ENCODE data around the gene RGS12.
A peak's percentile ranks its signal among the peaks of the same experiment; 100 is the strongest.

RGS12 gene

GRCh38 chr4:3283916-3284315, 8.9 kb upstream of the RGS12 start:
- no peak for DNase-seq (ENCODE audit: low spot score)

DNA sequence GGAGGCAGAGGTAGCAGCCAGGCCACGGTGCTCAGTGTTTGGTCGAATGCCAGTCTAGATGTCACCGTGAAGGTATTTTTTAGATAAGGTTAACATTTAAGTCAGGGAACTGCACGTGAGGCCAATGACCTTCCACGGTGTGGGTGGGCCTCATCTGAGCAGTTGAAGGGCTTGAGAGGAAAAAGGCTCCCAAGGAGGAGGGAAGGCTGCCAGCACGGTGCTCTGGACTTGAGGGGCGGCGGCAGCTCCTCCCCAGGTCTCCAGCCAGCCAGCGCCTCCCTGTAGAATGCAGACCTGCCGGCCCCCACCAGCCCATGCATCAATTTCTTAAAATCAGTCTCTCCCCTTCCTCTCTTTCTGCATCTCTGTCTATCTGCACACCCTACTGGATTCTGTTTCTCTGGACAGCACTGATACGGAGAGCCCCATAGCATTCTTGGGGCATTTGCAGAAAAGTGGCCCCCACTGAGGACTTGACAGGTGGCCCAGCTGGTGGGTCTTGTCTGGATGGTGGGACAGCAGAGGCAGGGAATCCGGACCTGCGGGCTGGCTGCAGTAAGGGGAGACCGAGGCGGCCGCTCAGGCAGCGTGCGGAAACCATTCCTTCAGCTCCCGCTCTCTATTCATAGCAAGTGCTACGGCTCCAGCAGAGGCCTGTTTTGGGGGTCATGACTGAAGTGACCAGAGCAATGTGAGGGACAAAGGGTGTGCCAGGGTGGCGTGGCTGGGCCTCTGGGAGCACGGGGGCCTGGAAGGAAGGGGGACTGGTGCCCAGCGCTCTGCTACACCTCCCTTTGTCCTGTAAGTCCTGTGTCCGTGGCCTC, 7.9 kb upstream of the RGS12 start:
- no peak for DNase-seq (ENCODE audit: low spot score)

GRCh38 chr4:3285558-3286334, 7.1 kb upstream of the RGS12 start:
- no peak for DNase-seq (ENCODE audit: low spot score)

- no peak for DNase-seq (ENCODE audit: low spot score)
Measured at GRCh38 chr4:3286335-3287175, 6.3 kb upstream of the RGS12 start.

DNA sequence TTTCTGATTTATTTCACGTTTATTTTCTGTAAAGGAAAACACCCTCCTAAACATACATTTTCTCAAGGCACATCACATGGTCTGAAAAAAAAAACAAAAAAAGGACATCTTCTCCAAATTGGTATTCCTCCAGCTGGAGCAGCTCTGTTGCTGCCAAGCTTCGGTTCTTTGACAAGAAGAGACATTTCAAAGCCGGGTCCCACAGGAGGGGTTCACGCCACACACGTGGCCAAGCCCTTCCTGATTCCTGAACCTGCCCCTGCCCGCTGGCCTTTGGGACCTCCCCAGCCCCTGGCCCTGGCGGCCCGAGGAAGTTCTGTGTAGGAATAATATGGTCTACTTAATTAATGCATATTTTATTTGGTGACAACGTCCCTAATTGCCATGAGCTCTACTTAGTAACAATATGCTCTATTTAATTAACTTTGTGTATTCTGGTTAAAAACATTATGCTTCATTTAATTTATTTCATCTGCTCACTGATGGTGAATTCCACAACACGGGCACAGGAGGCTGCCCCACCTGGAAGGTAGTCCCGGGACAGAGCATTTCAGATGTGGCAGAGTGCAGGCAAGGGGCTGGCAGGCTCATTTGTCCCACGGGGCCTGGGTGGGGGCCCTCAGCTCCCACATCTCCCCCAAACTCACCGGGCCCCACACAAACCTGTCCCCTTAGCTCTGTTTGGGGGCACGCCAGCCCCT, 5.4 kb upstream of the RGS12 start:
- no peak for DNase-seq (ENCODE audit: low spot score)

GRCh38 chr4:3287972-3288570, 4.8 kb upstream of the RGS12 start:
- no peak for DNase-seq (ENCODE audit: low spot score)

DNA sequence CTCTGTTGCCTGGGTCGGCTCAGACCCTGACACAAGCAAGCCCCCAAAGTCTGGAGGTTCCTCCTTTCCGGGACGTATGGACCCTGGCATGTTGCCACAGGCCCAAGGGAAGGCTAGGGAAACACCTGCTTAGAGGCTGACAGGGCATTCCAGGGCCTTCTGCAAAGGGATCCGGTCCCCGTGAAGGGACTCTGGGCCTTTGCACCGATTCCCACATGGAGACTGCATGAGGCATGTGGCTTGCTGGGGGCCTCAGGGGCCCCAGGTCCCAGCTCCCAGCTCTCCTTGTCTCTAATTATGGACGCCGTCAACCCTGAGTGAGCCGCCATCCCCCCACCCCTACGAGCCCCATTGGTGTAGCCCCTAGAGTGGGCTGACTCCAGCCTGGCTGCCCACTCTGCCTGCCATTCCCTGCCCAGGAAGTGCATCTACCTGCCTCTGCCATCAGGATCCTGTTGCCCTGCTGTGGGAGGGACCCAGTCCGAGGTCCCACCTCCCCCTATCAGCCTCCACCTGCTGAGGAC, 4.2 kb upstream of the RGS12 start:
- DNase-seq (ENCODE audit: low spot score) = no peak

- no peak for DNase-seq (ENCODE audit: low spot score)
Measured at GRCh38 chr4:3290476-3290875, 2.3 kb upstream of the RGS12 start.

DNA sequence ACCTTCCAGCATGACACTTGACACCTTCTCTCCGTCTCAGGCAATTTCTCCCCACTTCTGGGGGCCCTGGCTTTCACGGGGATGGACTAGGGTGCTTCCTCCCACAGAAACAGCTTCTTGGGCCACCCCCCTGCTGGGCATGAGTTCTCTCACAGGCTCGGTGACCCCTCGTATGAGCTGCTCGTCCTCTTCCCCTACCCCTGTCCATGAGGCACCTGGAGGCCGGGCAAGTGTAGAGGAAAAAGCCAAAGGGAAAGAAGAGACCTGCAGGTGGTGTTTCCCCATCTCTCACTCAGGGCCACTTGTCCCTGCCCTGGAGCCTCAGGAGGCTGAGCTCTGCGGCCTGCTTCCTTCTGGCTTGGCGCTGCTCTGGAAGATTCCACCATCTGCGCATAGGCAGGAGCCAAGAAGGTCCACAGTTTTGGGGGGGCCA, 1.9 kb upstream of the RGS12 start:
- no peak for DNase-seq (ENCODE audit: low spot score)

DNA sequence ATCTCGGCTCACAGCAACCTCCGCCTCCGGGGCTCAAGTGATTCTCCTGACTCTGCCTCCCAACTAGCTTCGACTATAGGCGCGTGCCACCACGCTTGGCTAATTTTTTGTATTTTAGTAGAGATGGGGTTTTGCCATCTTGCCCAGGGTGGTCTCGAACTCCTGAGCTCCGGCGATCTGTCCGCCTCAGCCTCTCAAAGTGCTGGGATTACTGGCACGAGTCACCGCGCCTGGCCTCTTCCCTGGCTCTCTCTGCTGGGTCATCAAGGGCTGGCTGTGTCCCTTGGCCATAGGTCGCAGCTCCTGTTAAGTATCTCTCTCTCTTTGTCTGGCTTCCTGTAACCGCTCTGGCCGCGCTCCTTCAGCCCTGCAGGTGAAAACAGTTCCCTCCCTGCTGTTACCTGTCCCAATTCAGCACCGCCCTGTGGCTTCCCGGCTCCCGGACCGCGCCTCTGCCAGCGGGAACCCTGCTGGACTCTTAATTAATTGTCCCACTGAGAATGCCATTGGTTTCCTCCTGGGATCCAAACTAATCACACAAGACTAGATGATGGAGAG, 1.3 kb upstream of the RGS12 start:
- no peak for DNase-seq (ENCODE audit: low spot score)

GRCh38 chr4:3291969-3292570, 751 bp upstream of the RGS12 start:
- DNase-seq (ENCODE audit: low spot score) = peak; percentile 74

DNA sequence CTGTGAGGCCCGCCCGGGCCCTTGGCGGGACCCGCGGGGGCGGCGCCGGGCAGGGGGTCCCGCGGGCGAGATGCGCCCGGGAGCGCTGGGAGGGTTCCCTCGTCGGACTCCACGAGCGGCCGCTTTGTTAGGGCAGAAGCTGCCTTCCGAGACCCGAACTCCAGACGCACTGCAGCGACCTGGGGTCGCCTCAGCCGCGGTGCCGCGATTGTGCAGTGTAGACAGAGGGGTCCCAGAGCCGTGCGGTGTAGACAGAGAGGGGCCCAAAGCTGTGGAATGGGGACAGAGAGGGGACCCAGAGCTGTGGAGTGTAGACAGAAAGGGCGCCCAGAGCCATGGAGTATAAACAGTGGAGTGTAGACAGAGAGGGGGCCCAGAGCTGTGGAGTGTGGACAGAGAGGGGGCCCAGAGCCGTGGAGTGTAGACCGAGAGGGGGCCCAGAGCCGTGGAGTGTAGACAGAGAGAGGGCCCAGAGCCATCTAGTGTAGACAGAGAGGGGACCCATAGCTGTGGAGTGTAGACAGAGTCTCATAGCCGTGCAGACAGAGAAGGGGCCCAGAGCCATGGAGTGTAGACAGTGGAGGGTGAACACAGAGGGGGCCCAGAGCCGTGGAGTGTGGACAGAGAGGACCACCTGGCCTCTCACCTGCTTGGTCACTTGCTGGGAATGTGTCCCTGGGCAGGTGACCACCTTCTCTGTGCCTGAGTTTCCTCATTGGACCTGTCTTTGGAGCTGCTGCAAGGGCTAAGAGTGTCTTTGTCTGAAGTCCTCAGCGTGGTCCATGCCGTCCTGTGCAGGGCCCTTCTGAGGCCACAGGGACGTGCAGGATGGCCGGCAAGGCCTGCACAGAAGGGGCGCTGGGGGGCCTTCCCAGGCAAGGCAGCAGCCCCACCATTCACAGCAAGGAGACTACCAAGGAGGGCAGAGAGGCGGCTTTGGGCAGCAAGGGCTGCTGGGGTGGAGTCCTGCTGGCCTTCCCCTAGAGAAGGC, 875 bp downstream of the RGS12 start:
- DNase-seq (ENCODE audit: low spot score) = peak; percentile 33

DNA sequence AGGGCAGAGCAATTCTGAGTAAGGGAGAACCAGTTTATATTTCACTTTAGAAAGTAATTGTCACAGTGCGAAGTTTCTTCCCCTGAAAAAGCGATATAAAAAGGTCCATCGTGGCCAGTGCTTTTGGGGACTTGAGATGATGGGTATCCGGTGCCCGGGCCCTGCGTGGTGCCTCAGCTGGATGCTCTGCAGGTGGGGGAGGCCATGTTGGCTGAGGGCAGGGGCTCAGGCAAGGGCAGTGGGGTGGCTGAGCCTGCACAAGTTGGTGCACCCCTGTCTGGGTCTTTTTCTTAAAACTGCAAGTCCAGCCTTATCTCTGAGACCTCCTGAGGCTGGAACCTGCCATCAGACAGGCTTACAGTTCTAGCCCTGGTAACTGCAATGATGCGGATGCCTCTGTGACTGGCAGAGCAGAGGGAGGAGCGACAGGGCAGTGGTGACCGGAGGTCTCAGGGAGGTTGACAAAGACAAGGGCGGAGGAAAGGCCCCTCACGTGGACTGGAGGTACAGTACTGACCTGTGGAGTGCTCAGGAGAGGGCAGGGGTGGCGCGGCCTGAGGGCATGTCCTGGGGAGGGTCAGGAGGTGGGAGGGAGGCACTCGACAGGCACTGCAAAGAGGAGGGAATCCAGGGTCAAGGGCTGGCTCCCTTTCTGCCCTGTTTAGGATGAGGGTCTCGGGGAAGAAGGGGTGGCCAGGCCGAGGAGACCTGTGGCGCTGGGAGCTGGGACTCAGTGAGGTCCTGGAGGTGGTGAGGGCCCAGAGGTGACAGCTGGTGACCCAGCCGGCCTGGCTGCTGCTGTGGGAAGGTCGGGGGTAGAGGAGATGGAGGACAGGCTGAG, 1.8 kb downstream of the RGS12 start:
- DNase-seq (ENCODE audit: low spot score) = no peak

DNA sequence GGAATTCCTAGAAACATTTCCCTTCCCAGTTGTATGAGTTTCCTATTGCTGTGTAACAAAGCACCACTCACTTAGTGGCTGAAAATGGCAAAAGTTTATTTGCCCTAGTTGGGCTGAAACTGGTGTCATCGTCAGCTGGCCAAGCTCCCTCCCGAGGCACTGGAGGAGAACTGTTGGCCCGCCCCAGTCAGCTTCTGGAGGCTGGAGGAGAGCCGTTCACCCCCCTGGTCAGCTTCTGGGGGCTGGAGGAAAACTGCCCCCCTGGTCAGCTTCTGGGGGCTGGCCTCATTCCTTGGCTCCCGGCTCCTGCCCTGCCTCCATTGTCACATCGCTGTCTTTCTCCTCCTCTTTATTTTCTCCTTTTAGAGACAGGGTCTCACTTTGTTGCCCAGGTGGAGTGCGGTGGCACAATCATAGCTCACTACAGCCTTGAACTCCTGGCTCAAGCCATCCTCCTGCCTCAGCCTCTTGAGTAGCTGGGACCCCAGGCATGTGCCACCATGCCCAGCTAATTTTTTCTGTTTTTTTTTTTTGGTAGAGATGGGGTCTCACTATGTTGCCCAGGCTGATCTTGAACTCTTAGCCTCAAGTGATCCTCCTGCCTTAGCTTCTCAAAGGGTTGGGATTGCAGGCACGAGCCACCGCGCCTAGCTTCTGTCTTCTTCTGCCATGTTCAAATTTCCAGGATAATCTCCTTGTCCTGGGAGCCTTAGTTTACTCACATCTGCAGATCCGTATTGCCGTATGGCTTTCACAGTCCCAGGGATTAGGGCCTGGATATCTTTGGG, 3.2 kb downstream of the RGS12 start:
- DNase-seq (ENCODE audit: low spot score) = no peak

DNA sequence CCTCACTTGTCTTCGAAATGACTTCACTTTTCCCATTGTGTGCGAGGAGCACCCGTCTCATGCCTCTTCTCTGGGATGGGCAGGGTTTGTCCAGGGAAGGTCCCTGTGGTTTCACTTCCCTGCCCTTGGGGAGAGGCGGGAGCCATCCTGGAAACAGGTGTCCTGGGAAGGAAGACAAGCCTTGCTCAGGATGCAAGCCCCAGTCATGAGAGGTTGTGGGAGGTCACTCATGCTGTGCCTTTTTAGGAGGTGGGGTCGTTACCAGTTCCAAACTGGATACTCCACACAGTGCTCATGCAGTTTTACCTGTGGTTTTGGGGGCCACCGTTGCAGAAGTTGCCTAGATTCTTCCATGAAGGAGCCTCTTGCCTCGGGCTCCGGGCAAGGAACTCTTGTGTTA, 3.8 kb downstream of the RGS12 start:
- DNase-seq (ENCODE audit: low spot score) = no peak

- DNase-seq (ENCODE audit: low spot score) = no peak
Measured at GRCh38 chr4:3297066-3297859, 4.4 kb downstream of the RGS12 start.
